Keratinocyte (primary cell): ENCODE measurements around the gene FREM2. TPM values are rescaled to one million over a fixed set of nuclear protein-coding genes. Genes with fewer than 3 reads are reported as not detected.

Experiments
- DNase-seq: peaks from one replicate; pipeline ENCODE4 v3.0.0-alpha.2; 2011; ENCODE audit warnings: low read depth, missing footprints, low spot score
- FAIRE-seq: peaks from 2 replicates; lab custom pipeline; 2011; peaks lifted over from hg19 to GRCh38; lab: Jason Lieb, UNC
- H2AFZ ChIP-seq: 2 replicates; pipeline ENCODE4 v1.6.0; 2012; ENCODE audit warnings: low read length, control low read depth, inconsistent platforms; ENCODE audit not compliant: control insufficient read depth
- H3K27ac ChIP-seq: 2 replicates; pipeline ENCODE4 v1.5.1; 2011; ENCODE audit warnings: low read length; ENCODE audit not compliant: control insufficient read depth, insufficient read depth
- H3K27me3 ChIP-seq: 3 replicates; pipeline ENCODE4 v1.6.0; 2011; ENCODE audit warnings: low read length; ENCODE audit not compliant: control insufficient read depth, insufficient read depth; ENCODE audit errors: extremely low read depth
- H3K36me3 ChIP-seq, 2 experiments: 2 replicates in 1 of 2; 3 replicates in 1 of 2; pipeline ENCODE4 v1.5.1; 2011; ENCODE audit warnings: low read length in 2 of 2, mild to moderate bottlenecking in 1 of 2; ENCODE audit not compliant: control insufficient read depth in 2 of 2, insufficient read depth in 2 of 2; ENCODE audit errors: extremely low read depth in 1 of 2
- H3K4me1 ChIP-seq: 3 replicates; pipeline ENCODE4 v1.5.1; 2011; ENCODE audit warnings: low read length; ENCODE audit not compliant: control insufficient read depth, insufficient read depth; ENCODE audit errors: extremely low read depth
- H3K4me2 ChIP-seq: 3 replicates; pipeline ENCODE4 v1.6.0; 2011; ENCODE audit warnings: low read depth, low read length; ENCODE audit not compliant: control insufficient read depth, insufficient read depth; ENCODE audit errors: extremely low read depth
- H3K4me3 ChIP-seq, 3 experiments: fragments of 200-600 bp in 1 of 3; sonication (generic) in 1 of 3; 2 replicates in 2 of 3; 3 replicates in 1 of 3; pipeline ENCODE4 v1.5.1; 2011 to 2016; ENCODE audit warnings: low read length in 3 of 3, mild to moderate bottlenecking in 3 of 3, control low read depth in 2 of 3, inconsistent platforms in 1 of 3, low read depth in 1 of 3, mixed read lengths in 1 of 3, mixed run types in 1 of 3, moderate library complexity in 1 of 3; ENCODE audit not compliant: control insufficient read depth in 2 of 3, insufficient read depth in 2 of 3; ENCODE audit errors: extremely low read depth in 1 of 3
- H3K79me2 ChIP-seq: 2 replicates; pipeline ENCODE4 v1.6.0; 2012; ENCODE audit warnings: low read length; ENCODE audit not compliant: control insufficient read depth, insufficient read depth
- H3K9ac ChIP-seq: 3 replicates; pipeline ENCODE4 v1.6.0; 2011; ENCODE audit warnings: low read length; ENCODE audit not compliant: control insufficient read depth, insufficient read depth; ENCODE audit errors: extremely low read depth
- H3K9me1 ChIP-seq: 3 replicates; pipeline ENCODE4 v1.6.0; 2011; ENCODE audit warnings: low read length; ENCODE audit not compliant: control insufficient read depth, insufficient read depth; ENCODE audit errors: extremely low read depth
- H3K9me3 ChIP-seq: 2 replicates; pipeline ENCODE4 v1.5.1; 2012; ENCODE audit warnings: low read depth, low read length; ENCODE audit not compliant: control insufficient read depth
- H4K20me1 ChIP-seq: 3 replicates; pipeline ENCODE4 v1.6.0; 2011; ENCODE audit warnings: low read length; ENCODE audit not compliant: control insufficient read depth, insufficient read depth; ENCODE audit errors: extremely low read depth
- EZH2 ChIP-seq: IDR thresholded peaks from one replicate; pipeline ENCODE4 v1.6.1; 2012; ENCODE audit warnings: inconsistent platforms, mild to moderate bottlenecking, low read length, moderate library complexity
- dilution Hi-C: fragments of 300-500 bp; cut with MboI; formaldehyde crosslinking; loops from one replicate; pipeline ENCODE4 v1.7.0; 2020; ENCODE audit warnings: low sequenced_read_pairs; ENCODE audit not compliant: extremely low pct_ligation_motif_present
- polyA plus RNA-seq, 5 experiments: library from polyadenylated mRNA; depleted of rRNA in 3 of 5; stranded (reverse) in 3 of 5; stranded (forward) in 1 of 5; unstranded in 1 of 5; fragments of >200 nt; gene quantifications; 1 replicate in 1 of 5; 2 replicates in 3 of 5; 3 replicates in 1 of 5; pipeline versions ENCODE4 v1.2.1 to v1.2.3, GENCODE V29; 2011 to 2012; ENCODE audit warnings: missing spikeins in 2 of 5, low read depth in 1 of 5, low replicate concordance in 1 of 5
- TF ChIP-seq, protein P1 (sequence below), 3 experiments: IDR thresholded peaks in 1 of 3; conservative IDR thresholded peaks in 1 of 3; optimal IDR thresholded peaks in 1 of 3; 2 replicates in 2 of 3; 3 replicates in 1 of 3; pipeline versions ENCODE3 to v1.5.1; 2011; ENCODE audit warnings: low read length in 3 of 3, mild to moderate bottlenecking in 3 of 3, moderate library complexity in 2 of 3, control low read depth in 1 of 3, inconsistent platforms in 1 of 3; ENCODE audit not compliant: insufficient read depth in 2 of 3; ENCODE audit errors: extremely low read depth in 1 of 3

Gene FREM2
- polyA plus RNA-seq, 1 donor (not counting 4 experiments of a cell fraction or from before 2014, with no cell fraction given), result 0.01 TPM

GRCh38 chr13:38752686-38753085 is 65.8 kb downstream of the FREM2 start:
- DNase-seq (no peak), FAIRE-seq (no peak)
- Histone ChIP-seq H3K27ac (no peak overlapping the region), H3K79me2 (no peaks in the 10 kb centered on the region), H3K9me1 (no peaks in the 10 kb centered on the region), H3K4me3 (no peak overlapping the region), H3K9me3 (no peaks in the 10 kb centered on the region), H2AFZ (peak overlapping the region; percentile 71), H3K4me2 (no peak overlapping the region), H3K27me3 (no peaks in the 10 kb centered on the region), H4K20me1 (no peaks in the 10 kb centered on the region), H3K9ac (no peak overlapping the region), H3K36me3 (no peaks in the 10 kb centered on the region), H3K4me1 (peaks cover 17% of the 10 kb centered on the region)
- dilution Hi-C loops, result no loop called here
- TF ChIP-seq EZH2, result no peak
- TF ChIP-seq, protein P1, sequence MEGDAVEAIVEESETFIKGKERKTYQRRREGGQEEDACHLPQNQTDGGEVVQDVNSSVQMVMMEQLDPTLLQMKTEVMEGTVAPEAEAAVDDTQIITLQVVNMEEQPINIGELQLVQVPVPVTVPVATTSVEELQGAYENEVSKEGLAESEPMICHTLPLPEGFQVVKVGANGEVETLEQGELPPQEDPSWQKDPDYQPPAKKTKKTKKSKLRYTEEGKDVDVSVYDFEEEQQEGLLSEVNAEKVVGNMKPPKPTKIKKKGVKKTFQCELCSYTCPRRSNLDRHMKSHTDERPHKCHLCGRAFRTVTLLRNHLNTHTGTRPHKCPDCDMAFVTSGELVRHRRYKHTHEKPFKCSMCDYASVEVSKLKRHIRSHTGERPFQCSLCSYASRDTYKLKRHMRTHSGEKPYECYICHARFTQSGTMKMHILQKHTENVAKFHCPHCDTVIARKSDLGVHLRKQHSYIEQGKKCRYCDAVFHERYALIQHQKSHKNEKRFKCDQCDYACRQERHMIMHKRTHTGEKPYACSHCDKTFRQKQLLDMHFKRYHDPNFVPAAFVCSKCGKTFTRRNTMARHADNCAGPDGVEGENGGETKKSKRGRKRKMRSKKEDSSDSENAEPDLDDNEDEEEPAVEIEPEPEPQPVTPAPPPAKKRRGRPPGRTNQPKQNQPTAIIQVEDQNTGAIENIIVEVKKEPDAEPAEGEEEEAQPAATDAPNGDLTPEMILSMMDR (optimal IDR thresholded peaks at IDR 0.05 in 1 of 3, IDR thresholded peaks at IDR 0.05 in 1 of 3, conservative IDR thresholded peaks at IDR 0.05 in 1 of 3; ENCODE audit: extremely low read depth in 1 of 3, insufficient read depth in 2 of 3, low read length in 3 of 3), result no peak

DNA sequence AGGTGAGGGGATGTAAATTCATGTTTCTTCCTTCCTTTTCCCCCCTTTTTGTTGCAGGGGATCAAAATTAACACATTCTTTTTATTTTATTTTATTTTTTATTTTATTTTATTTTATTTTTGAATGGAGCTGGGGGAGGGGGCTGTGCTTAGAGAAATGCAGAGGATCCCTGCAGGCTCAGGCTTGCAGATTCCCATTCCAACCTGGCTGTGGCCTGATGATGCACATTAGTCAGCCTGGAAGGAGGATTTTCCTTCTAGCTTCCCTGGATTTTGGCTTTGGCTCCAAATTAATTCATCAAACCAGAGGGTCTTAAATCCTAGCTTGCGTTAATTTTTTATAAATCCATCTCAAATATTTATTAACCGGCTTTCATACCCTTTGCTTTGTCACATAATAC is 67.0 kb downstream of the FREM2 start:
- Histone ChIP-seq H3K4me2 (peak overlapping the region; percentile 39), H2AFZ (peak overlapping the region; percentile 73), H3K9me3 (no peaks in the 10 kb centered on the region), H3K4me3 (peak overlapping the region in 1 of 3 experiments; percentile 3), H3K4me1 (peaks cover 17% of the 10 kb centered on the region), H3K27me3 (peaks cover 7% of the 10 kb centered on the region), H3K27ac (peak overlapping the region; percentile 13), H3K9me1 (no peaks in the 10 kb centered on the region), H3K36me3 (no peaks in the 10 kb centered on the region), H3K9ac (peak overlapping the region; percentile 3), H4K20me1 (no peaks in the 10 kb centered on the region), H3K79me2 (no peaks in the 10 kb centered on the region)
- dilution Hi-C loops, result no loop called here
- TF ChIP-seq, protein P1 (optimal IDR thresholded peaks at IDR 0.05 in 1 of 3, IDR thresholded peaks at IDR 0.05 in 1 of 3, conservative IDR thresholded peaks at IDR 0.05 in 1 of 3; ENCODE audit: extremely low read depth in 1 of 3, insufficient read depth in 2 of 3, low read length in 3 of 3), result no peak
- TF ChIP-seq EZH2, result no peak
- DNase-seq (no peak), FAIRE-seq (peak; percentile 72)
